Stimulated activated CD8-positive, alpha-beta memory T cell treated with anti-CD3 and anti-CD28 coated beads, Interleukin-7, amount 100 ng/mL, for 24 hours (primary cell): Measurements from ENCODE around the gene CLDN19.

ENCODE experiments used
- DNase-seq: peaks from one replicate; pipeline ENCODE4 v3.0.0-alpha.2; 2020; ENCODE audit warnings: low read depth

CLDN19 gene

GRCh38 chr1:42700006-42700405 lies 40.0 kb downstream of the CLDN19 start:
- DNase-seq, result no peak

- DNase-seq, result no peak
These were observed 41.8 kb downstream of the CLDN19 start for GRCh38 chr1:42698081-42698813.

- no peak for DNase-seq
These were observed 47.1 kb downstream of the CLDN19 start for GRCh38 chr1:42692911-42693310.

GRCh38 chr1:42692461-42692860 lies 47.6 kb downstream of the CLDN19 start:
- no peak for DNase-seq

GRCh38 chr1:42691157-42691498 lies 48.9 kb downstream of the CLDN19 start:
- no peak for DNase-seq

GRCh38 chr1:42690477-42691156 lies 49.4 kb downstream of the CLDN19 start:
- DNase-seq, result no peak

- DNase-seq, result no peak
These were observed 50.1 kb downstream of the CLDN19 start for GRCh38 chr1:42689912-42690311.

GRCh38 chr1:42686418-42686817 lies 53.6 kb downstream of the CLDN19 start:
- DNase-seq, result no peak

GRCh38 chr1:42684139-42684538 lies 55.9 kb downstream of the CLDN19 start:
- no peak for DNase-seq
